Esophagus squamous epithelium (tissue), 4 donors: ENCODE measurements around the gene VARS2.

Experiments used
- POLR2A ChIP-seq, 4 donors: fragments of 450-650 bp; IDR thresholded peaks; one replicate each; pipeline ENCODE4 v1.6.1; 2017; ENCODE audit warnings: antibody characterized with exemption in 4 of 4, mild to moderate bottlenecking in 4 of 4, moderate library complexity in 3 of 4
- TF ChIP-seq, protein P1 (sequence below), 6 experiments: fragments of 450-650 bp in 4 of 6; fragments of 200-600 bp in 2 of 6; sonication (generic) in 2 of 6; IDR thresholded peaks; one replicate each; pipeline ENCODE4 v1.5.1; 2016 to 2019; ENCODE audit warnings: antibody characterized with exemption in 6 of 6, mild to moderate bottlenecking in 4 of 6, moderate library complexity in 4 of 6

DNA sequence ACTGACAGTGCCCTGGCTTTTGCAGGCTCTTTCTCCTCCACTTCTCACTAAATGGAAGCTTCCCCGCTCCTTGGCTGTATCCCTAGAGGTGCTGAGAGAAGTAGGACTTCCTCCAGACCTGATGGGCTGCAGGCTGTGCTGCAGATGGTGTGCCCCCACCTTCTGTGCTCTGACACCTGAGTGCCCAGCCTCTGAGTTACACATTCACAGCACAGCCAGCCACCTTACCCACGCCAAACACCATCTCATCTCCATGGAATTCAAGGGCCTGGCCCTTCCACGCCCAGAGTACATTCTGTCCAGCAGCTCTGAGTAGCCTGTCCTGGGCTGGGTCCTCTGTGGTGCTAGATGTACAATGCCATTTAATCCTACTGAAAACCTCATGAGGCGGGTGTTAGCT lies 12.6 kb downstream of the VARS2 start:
- TF ChIP-seq, protein P1, sequence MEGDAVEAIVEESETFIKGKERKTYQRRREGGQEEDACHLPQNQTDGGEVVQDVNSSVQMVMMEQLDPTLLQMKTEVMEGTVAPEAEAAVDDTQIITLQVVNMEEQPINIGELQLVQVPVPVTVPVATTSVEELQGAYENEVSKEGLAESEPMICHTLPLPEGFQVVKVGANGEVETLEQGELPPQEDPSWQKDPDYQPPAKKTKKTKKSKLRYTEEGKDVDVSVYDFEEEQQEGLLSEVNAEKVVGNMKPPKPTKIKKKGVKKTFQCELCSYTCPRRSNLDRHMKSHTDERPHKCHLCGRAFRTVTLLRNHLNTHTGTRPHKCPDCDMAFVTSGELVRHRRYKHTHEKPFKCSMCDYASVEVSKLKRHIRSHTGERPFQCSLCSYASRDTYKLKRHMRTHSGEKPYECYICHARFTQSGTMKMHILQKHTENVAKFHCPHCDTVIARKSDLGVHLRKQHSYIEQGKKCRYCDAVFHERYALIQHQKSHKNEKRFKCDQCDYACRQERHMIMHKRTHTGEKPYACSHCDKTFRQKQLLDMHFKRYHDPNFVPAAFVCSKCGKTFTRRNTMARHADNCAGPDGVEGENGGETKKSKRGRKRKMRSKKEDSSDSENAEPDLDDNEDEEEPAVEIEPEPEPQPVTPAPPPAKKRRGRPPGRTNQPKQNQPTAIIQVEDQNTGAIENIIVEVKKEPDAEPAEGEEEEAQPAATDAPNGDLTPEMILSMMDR (IDR thresholded peaks at IDR 0.05) = no peak
- no peak for TF ChIP-seq POLR2A (IDR thresholded peaks at IDR 0.05)
